Spinal cord (tissue), 10 donors: ENCODE measurements around the gene VANGL2. TPM values are rescaled to one million over a fixed set of nuclear protein-coding genes. Genes with fewer than 3 reads are reported as not detected.

ENCODE experiments used
- DNase-seq, 6 donors: peaks; one replicate each; pipeline versions ENCODE4 v3.0.0 to v3.0.0-alpha.2; 2013 to 2015; ENCODE audit warnings: low spot score in 6 of 6, low read depth in 4 of 6
- H3K27ac ChIP-seq: one replicate; pipeline ENCODE4 v1.5.1; 2013; ENCODE audit warnings: low read depth, low read length, control low read depth
- H3K27me3 ChIP-seq: one replicate; pipeline ENCODE4 v1.6.1; 2013; ENCODE audit warnings: low read length; ENCODE audit not compliant: control insufficient read depth, insufficient read depth
- H3K36me3 ChIP-seq: one replicate; pipeline ENCODE4 v1.6.1; 2013; ENCODE audit warnings: low read length; ENCODE audit not compliant: control insufficient read depth, insufficient read depth
- H3K4me1 ChIP-seq: one replicate; pipeline ENCODE4 v1.6.1; 2013; ENCODE audit warnings: low read length; ENCODE audit not compliant: control insufficient read depth, insufficient read depth
- H3K4me3 ChIP-seq: one replicate; pipeline ENCODE4 v1.5.1; 2013; ENCODE audit warnings: low read depth, low read length, control low read depth
- H3K9me3 ChIP-seq: one replicate; pipeline ENCODE4 v1.6.1; 2013; ENCODE audit warnings: low read length; ENCODE audit not compliant: control insufficient read depth, insufficient read depth
- WGBS: methylation state at CpG from one replicate; pipeline ENCODE4 v1.1.5; 2013; ENCODE audit warnings: missing lambda C conversion rate; ENCODE audit not compliant: insufficient coverage; 5-methylcytosine and 5-hydroxymethylcytosine counted together
- polyA plus RNA-seq, 2 donors: library from polyadenylated mRNA; unstranded; fragments of 120-200 nt; gene quantifications; one replicate each; pipeline ENCODE4 v1.2.1, GENCODE V29; 2013; ENCODE audit not compliant: insufficient read length in 2 of 2
- total RNA-seq, 2 donors: library from RNA; depleted of rRNA in 1 of 2; stranded (reverse); fragments of 120-200 nt in 1 of 2; fragments of >200 nt in 1 of 2; gene quantifications; one replicate each; pipeline versions ENCODE4 v1.2.3 to v1.2.4, GENCODE V29; 2013 to 2014
- donor health status: healthy.

The VANGL2 gene
- total and polyA plus RNA-seq, 4 donors = 8.7 to 67.0 (median 37.1) TPM

- H3K4me3 ChIP-seq = no peak overlapping the region
- no peaks in the 10 kb centered on the region for H3K27me3 ChIP-seq
- peaks cover 3% of the 10 kb centered on the region for H3K4me1 ChIP-seq
- DNase-seq = no peak
- H3K27ac ChIP-seq = no peak overlapping the region
- no CpG with 5 or more reads among the region's 2 CpGs for WGBS
- H3K9me3 ChIP-seq = no peaks in the 10 kb centered on the region
- H3K36me3 ChIP-seq = peaks cover 28% of the 10 kb centered on the region
Observed at GRCh38 chr1:160429702-160430535, 29.6 kb downstream of the VANGL2 start.

GRCh38 chr1:160431006-160431405, 30.6 kb downstream of the VANGL2 start:
- no peak overlapping the region for H3K4me3 ChIP-seq

GRCh38 chr1:160431571-160431970, 31.2 kb downstream of the VANGL2 start:
- no peak for DNase-seq
- Histone ChIP-seq H3K27me3 (no peaks in the 10 kb centered on the region), H3K27ac (no peak overlapping the region), H3K4me1 (peaks cover 3% of the 10 kb centered on the region), H3K9me3 (no peaks in the 10 kb centered on the region), H3K4me3 (no peak overlapping the region), H3K36me3 (peaks cover 11% of the 10 kb centered on the region)
- 100% methylated on average over 1 of the region's 2 CpGs for WGBS

More at GRCh38 chr1:160431006-160431405, 30.6 kb downstream of the VANGL2 start:
- Histone ChIP-seq H3K27ac (no peak overlapping the region), H3K36me3 (peaks cover 17% of the 10 kb centered on the region), H3K9me3 (no peaks in the 10 kb centered on the region), H3K27me3 (no peaks in the 10 kb centered on the region), H3K4me1 (peaks cover 3% of the 10 kb centered on the region)
- 80% methylated on average over 1 of the region's 5 CpGs for whole genome bisulfite sequencing
- DNase-seq = no peak

GRCh38 chr1:160432371-160432786, 32.0 kb downstream of the VANGL2 start:
- Histone ChIP-seq H3K27me3 (no peaks in the 10 kb centered on the region), H3K4me3 (no peak overlapping the region), H3K36me3 (peaks cover 7% of the 10 kb centered on the region), H3K27ac (no peak overlapping the region), H3K9me3 (no peaks in the 10 kb centered on the region), H3K4me1 (peaks cover 3% of the 10 kb centered on the region)
- DNase-seq = no peak

GRCh38 chr1:160436966-160437365, 36.6 kb downstream of the VANGL2 start:
- Histone ChIP-seq H3K27me3 (no peaks in the 10 kb centered on the region), H3K27ac (no peak overlapping the region), H3K4me3 (no peak overlapping the region), H3K36me3 (no peaks in the 10 kb centered on the region), H3K9me3 (no peaks in the 10 kb centered on the region), H3K4me1 (no peaks in the 10 kb centered on the region)
- no peak for DNase-seq
- whole genome bisulfite sequencing = no CpG with 5 or more reads among the region's 2 CpGs

- H3K27me3 ChIP-seq = no peaks in the 10 kb centered on the region
- no peaks in the 10 kb centered on the region for H3K4me1 ChIP-seq
- H3K36me3 ChIP-seq = no peaks in the 10 kb centered on the region
- WGBS = no CpG with 5 or more reads among the region's 4 CpGs
- no peaks in the 10 kb centered on the region for H3K9me3 ChIP-seq
- no peak overlapping the region for H3K27ac ChIP-seq
- H3K4me3 ChIP-seq = no peak overlapping the region
- DNase-seq = no peak
Observed at GRCh38 chr1:160437432-160438316, 37.3 kb downstream of the VANGL2 start.

- Histone ChIP-seq H3K27ac (no peak overlapping the region), H3K4me1 (no peaks in the 10 kb centered on the region), H3K9me3 (no peaks in the 10 kb centered on the region), H3K27me3 (no peaks in the 10 kb centered on the region), H3K36me3 (no peaks in the 10 kb centered on the region), H3K4me3 (no peak overlapping the region)
- no peak for DNase-seq
- WGBS = 80% methylated on average over 1 of the region's 4 CpGs
Observed at GRCh38 chr1:160438317-160438918, 38.1 kb downstream of the VANGL2 start.

- Histone ChIP-seq H3K9me3 (no peaks in the 10 kb centered on the region), H3K27ac (no peak overlapping the region), H3K4me1 (no peaks in the 10 kb centered on the region), H3K4me3 (no peak overlapping the region), H3K27me3 (no peaks in the 10 kb centered on the region), H3K36me3 (no peaks in the 10 kb centered on the region)
- DNase-seq = no peak
- no CpG with 5 or more reads among the region's 2 CpGs for WGBS
Observed at GRCh38 chr1:160438935-160439334, 38.6 kb downstream of the VANGL2 start.

- Histone ChIP-seq H3K4me3 (no peak overlapping the region), H3K9me3 (no peaks in the 10 kb centered on the region), H3K36me3 (no peaks in the 10 kb centered on the region), H3K27ac (no peak overlapping the region), H3K4me1 (no peaks in the 10 kb centered on the region), H3K27me3 (no peaks in the 10 kb centered on the region)
- no peak for DNase-seq
- no CpG with 5 or more reads among the region's 2 CpGs for WGBS
Observed at GRCh38 chr1:160439718-160440117, 39.4 kb downstream of the VANGL2 start.
